ENCODE data around the gene DSCAML1.
A peak's percentile ranks its signal among the peaks of the same experiment; 100 is the strongest.

DSCAML1 gene

GRCh38 chr11:117816151-117816741 lies 19.2 kb upstream of the DSCAML1 start:
- DNase-seq, result peak in 1 of 2 donors; percentile 49
- Histone ChIP-seq H3K18ac (ENCODE audit: low read length) (no peak overlapping the region), H3K27ac (ENCODE audit: low read depth, low read length) (peak overlapping the region; percentile 32), H2AFZ (ENCODE audit: insufficient read depth, low read length, poor library complexity) (no peak overlapping the region), H3K36me3 (ENCODE audit: control insufficient read depth in 1 of 2, insufficient read depth in 2 of 2, low read length in 2 of 2) (no peaks in the 10 kb centered on the region), H4K12ac (ENCODE audit: low read depth, low read length) (peak overlapping the region; percentile 13), H3K4me2 (ENCODE audit: low read length) (peak overlapping the region; percentile 8), H2BK12ac (ENCODE audit: low read length) (no peak overlapping the region), H3K4me1 (ENCODE audit: control insufficient read depth in 1 of 2, insufficient read depth in 2 of 2, low read length in 2 of 2) (peaks cover 21 to 26% of the 10 kb centered on the region in 2 experiments), H3K9me3 (ENCODE audit: insufficient read depth, low read depth, low read length) (no peaks in the 10 kb centered on the region), H4K91ac (ENCODE audit: low read depth, low read length) (peak overlapping the region; percentile 1), H3K27me3 (ENCODE audit: insufficient read depth, low read length) (no peaks in the 10 kb centered on the region), H3K9ac (ENCODE audit: low read length) (no peak overlapping the region), H3K4ac (ENCODE audit: low read depth, low read length) (no peak overlapping the region), H3K79me2 (ENCODE audit: control insufficient read depth, insufficient read depth, low read length, poor library complexity) (no peaks in the 10 kb centered on the region), H4K8ac (ENCODE audit: low read depth, low read length) (peak overlapping the region; percentile 69), H3K14ac (ENCODE audit: low read length) (no peak overlapping the region), H2AK5ac (ENCODE audit: low read length) (no peak overlapping the region), H2BK5ac (ENCODE audit: low read depth, low read length, poor library complexity) (no peak overlapping the region), H3K4me3 (ENCODE audit: low read depth, low read length) (no peak overlapping the region), H3K79me1 (ENCODE audit: low read length) (peaks cover 4% of the 10 kb centered on the region), H2BK120ac (ENCODE audit: insufficient read depth, low read length, poor library complexity) (peak overlapping the region; percentile 41), H3K23ac (ENCODE audit: low read length) (no peak overlapping the region)
- no CpG with 5 or more reads among the region's 20 CpGs for WGBS (ENCODE audit: extremely low coverage, insufficient coverage, insufficient read length)

- no peaks in the 10 kb centered on the region for H3K79me2 ChIP-seq (ENCODE audit: control insufficient read depth, insufficient read depth, low read length, poor library complexity)
- no peak overlapping the region for H3K4me2 ChIP-seq (ENCODE audit: low read length)
- no peak overlapping the region for H3K14ac ChIP-seq (ENCODE audit: low read length)
- no peak overlapping the region for H3K18ac ChIP-seq (ENCODE audit: low read length)
- no peak overlapping the region for H2BK5ac ChIP-seq (ENCODE audit: low read depth, low read length, poor library complexity)
- H3K9ac ChIP-seq (ENCODE audit: low read length), result no peak overlapping the region
- WGBS (ENCODE audit: extremely low coverage, insufficient coverage, insufficient read length), result no CpG with 5 or more reads among the region's 7 CpGs
- H3K4ac ChIP-seq (ENCODE audit: low read depth, low read length), result no peak overlapping the region
- H2AFZ ChIP-seq (ENCODE audit: insufficient read depth, low read length, poor library complexity), result no peak overlapping the region
- H2BK120ac ChIP-seq (ENCODE audit: insufficient read depth, low read length, poor library complexity), result no peak overlapping the region
- no peaks in the 10 kb centered on the region for H3K27me3 ChIP-seq (ENCODE audit: insufficient read depth, low read length)
- H3K4me1 ChIP-seq (ENCODE audit: control insufficient read depth in 1 of 2, insufficient read depth in 2 of 2, low read length in 2 of 2), result peaks cover 21 to 26% of the 10 kb centered on the region in 2 experiments
- H3K79me1 ChIP-seq (ENCODE audit: low read length), result peaks cover 4% of the 10 kb centered on the region
- H4K91ac ChIP-seq (ENCODE audit: low read depth, low read length), result peak overlapping the region; percentile 21
- H4K8ac ChIP-seq (ENCODE audit: low read depth, low read length), result no peak overlapping the region
- no peak overlapping the region for H2AK5ac ChIP-seq (ENCODE audit: low read length)
- DNase-seq, result peak; percentile 29 to 44
- no peak overlapping the region for H3K27ac ChIP-seq (ENCODE audit: low read depth, low read length)
- H2BK12ac ChIP-seq (ENCODE audit: low read length), result no peak overlapping the region
- H3K9me3 ChIP-seq (ENCODE audit: insufficient read depth, low read depth, low read length), result no peaks in the 10 kb centered on the region
- no peak overlapping the region for H3K23ac ChIP-seq (ENCODE audit: low read length)
- no peak overlapping the region for H3K4me3 ChIP-seq (ENCODE audit: low read depth, low read length)
- no peaks in the 10 kb centered on the region for H3K36me3 ChIP-seq (ENCODE audit: control insufficient read depth in 1 of 2, insufficient read depth in 2 of 2, low read length in 2 of 2)
- H4K12ac ChIP-seq (ENCODE audit: low read depth, low read length), result no peak overlapping the region
These were observed 18.3 kb upstream of the DSCAML1 start for GRCh38 chr11:117815262-117815803.

- H3K4me1 ChIP-seq (ENCODE audit: control insufficient read depth in 1 of 2, insufficient read depth in 2 of 2, low read length in 2 of 2), result peaks cover 21 to 26% of the 10 kb centered on the region in 2 experiments
- no peak overlapping the region for H3K4me2 ChIP-seq (ENCODE audit: low read length)
- no peak overlapping the region for H2AFZ ChIP-seq (ENCODE audit: insufficient read depth, low read length, poor library complexity)
- H3K9me3 ChIP-seq (ENCODE audit: insufficient read depth, low read depth, low read length), result no peaks in the 10 kb centered on the region
- H2AK5ac ChIP-seq (ENCODE audit: low read length), result no peak overlapping the region
- no peak overlapping the region for H4K12ac ChIP-seq (ENCODE audit: low read depth, low read length)
- no peak overlapping the region for H3K27ac ChIP-seq (ENCODE audit: low read depth, low read length)
- no peak overlapping the region for H3K4ac ChIP-seq (ENCODE audit: low read depth, low read length)
- H3K9ac ChIP-seq (ENCODE audit: low read length), result no peak overlapping the region
- no peak overlapping the region for H3K18ac ChIP-seq (ENCODE audit: low read length)
- no peak overlapping the region for H2BK12ac ChIP-seq (ENCODE audit: low read length)
- H3K36me3 ChIP-seq (ENCODE audit: control insufficient read depth in 1 of 2, insufficient read depth in 2 of 2, low read length in 2 of 2), result no peaks in the 10 kb centered on the region
- no peak overlapping the region for H2BK120ac ChIP-seq (ENCODE audit: insufficient read depth, low read length, poor library complexity)
- H3K79me2 ChIP-seq (ENCODE audit: control insufficient read depth, insufficient read depth, low read length, poor library complexity), result no peaks in the 10 kb centered on the region
- no peaks in the 10 kb centered on the region for H3K27me3 ChIP-seq (ENCODE audit: insufficient read depth, low read length)
- H3K79me1 ChIP-seq (ENCODE audit: low read length), result peaks cover 4% of the 10 kb centered on the region
- WGBS (ENCODE audit: extremely low coverage, insufficient coverage, insufficient read length), result no CpG with 5 or more reads among the region's 14 CpGs
- no peak overlapping the region for H3K23ac ChIP-seq (ENCODE audit: low read length)
- DNase-seq, result no peak
- H4K8ac ChIP-seq (ENCODE audit: low read depth, low read length), result no peak overlapping the region
- no peak overlapping the region for H3K14ac ChIP-seq (ENCODE audit: low read length)
- H4K91ac ChIP-seq (ENCODE audit: low read depth, low read length), result no peak overlapping the region
- no peak overlapping the region for H3K4me3 ChIP-seq (ENCODE audit: low read depth, low read length)
- H2BK5ac ChIP-seq (ENCODE audit: low read depth, low read length, poor library complexity), result no peak overlapping the region
These were observed 17.8 kb upstream of the DSCAML1 start for GRCh38 chr11:117814766-117815261.

GRCh38 chr11:117814204-117814765 lies 17.3 kb upstream of the DSCAML1 start:
- H2BK120ac ChIP-seq (ENCODE audit: insufficient read depth, low read length, poor library complexity), result no peak overlapping the region
- no peak overlapping the region for H3K4me3 ChIP-seq (ENCODE audit: low read depth, low read length)
- H3K4me1 ChIP-seq (ENCODE audit: control insufficient read depth in 1 of 2, insufficient read depth in 2 of 2, low read length in 2 of 2), result peaks cover 21 to 26% of the 10 kb centered on the region in 2 experiments
- no peak overlapping the region for H2BK5ac ChIP-seq (ENCODE audit: low read depth, low read length, poor library complexity)
- no peaks in the 10 kb centered on the region for H3K79me2 ChIP-seq (ENCODE audit: control insufficient read depth, insufficient read depth, low read length, poor library complexity)
- no peak overlapping the region for H3K14ac ChIP-seq (ENCODE audit: low read length)
- H3K4me2 ChIP-seq (ENCODE audit: low read length), result no peak overlapping the region
- H3K18ac ChIP-seq (ENCODE audit: low read length), result no peak overlapping the region
- H3K79me1 ChIP-seq (ENCODE audit: low read length), result peaks cover 4% of the 10 kb centered on the region
- no peak overlapping the region for H3K4ac ChIP-seq (ENCODE audit: low read depth, low read length)
- H3K9me3 ChIP-seq (ENCODE audit: insufficient read depth, low read depth, low read length), result no peaks in the 10 kb centered on the region
- H4K8ac ChIP-seq (ENCODE audit: low read depth, low read length), result no peak overlapping the region
- no peak overlapping the region for H2AFZ ChIP-seq (ENCODE audit: insufficient read depth, low read length, poor library complexity)
- no peak overlapping the region for H2AK5ac ChIP-seq (ENCODE audit: low read length)
- H3K27me3 ChIP-seq (ENCODE audit: insufficient read depth, low read length), result no peaks in the 10 kb centered on the region
- H3K9ac ChIP-seq (ENCODE audit: low read length), result no peak overlapping the region
- H3K36me3 ChIP-seq (ENCODE audit: control insufficient read depth in 1 of 2, insufficient read depth in 2 of 2, low read length in 2 of 2), result no peaks in the 10 kb centered on the region
- H2BK12ac ChIP-seq (ENCODE audit: low read length), result no peak overlapping the region
- H4K91ac ChIP-seq (ENCODE audit: low read depth, low read length), result peak overlapping the region; percentile 29
- WGBS (ENCODE audit: extremely low coverage, insufficient coverage, insufficient read length), result no CpG with 5 or more reads among the region's 7 CpGs
- H3K23ac ChIP-seq (ENCODE audit: low read length), result no peak overlapping the region
- no peak for DNase-seq
- no peak overlapping the region for H4K12ac ChIP-seq (ENCODE audit: low read depth, low read length)
- no peak overlapping the region for H3K27ac ChIP-seq (ENCODE audit: low read depth, low read length)
